Dendritic cell treated with granulocyte-macrophage colony-stimulating factor and Interleukin-4, amounts not matched to agents 40 ng/mL and 50 ng/mL, for 4 days (primary cell): ENCODE data around the gene PGPEP1.
"Not testable (repeated sequence)": the region's sequence is repeated elsewhere in the genome, so short reads cannot be mapped to it uniquely, and the experiment has no call there.

ENCODE experiments used
- H3K27ac Mint-ChIP-seq: one replicate; pipeline ENCODE4 v1.8.0; 2022; ENCODE audit warnings: mild to moderate bottlenecking, mixed read lengths
- H3K27me3 Mint-ChIP-seq: one replicate; pipeline ENCODE4 v1.8.0; 2022; ENCODE audit warnings: mild to moderate bottlenecking, mixed read lengths
- H3K36me3 Mint-ChIP-seq: one replicate; pipeline ENCODE4 v1.8.0; 2022; ENCODE audit warnings: low read depth, mixed read lengths
- H3K4me1 Mint-ChIP-seq: one replicate; pipeline ENCODE4 v1.8.0; 2022; ENCODE audit warnings: low read depth, mixed read lengths
- H3K4me3 Mint-ChIP-seq: one replicate; pipeline ENCODE4 v1.8.0; 2022; ENCODE audit warnings: mild to moderate bottlenecking, moderate library complexity, mixed read lengths
- H3K9me3 Mint-ChIP-seq: one replicate; pipeline ENCODE4 v1.8.0; 2022; ENCODE audit warnings: mixed read lengths
- intact Hi-C: fragments of 100-400 bp; cut with micrococcal nuclease; formaldehyde crosslinking; loops from one replicate; pipeline ENCODE4 v1.15.0; 2022

PGPEP1 gene

DNA sequence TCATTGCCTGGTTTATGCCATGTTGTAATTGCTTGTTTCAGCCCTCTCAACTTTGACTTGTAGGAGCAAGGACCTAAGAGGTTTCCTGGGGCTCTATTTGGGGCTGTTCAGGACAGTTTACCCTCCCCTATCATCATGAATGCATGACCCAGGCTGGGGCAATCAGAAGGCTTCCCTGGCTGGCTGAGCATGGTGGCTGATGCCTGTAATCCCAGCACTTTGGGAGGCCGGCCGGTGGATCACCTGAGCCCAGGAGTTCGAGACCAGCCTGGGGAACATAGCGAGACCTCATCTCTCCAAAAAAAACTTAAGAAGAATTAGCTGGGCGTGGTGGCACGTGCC lies 11.4 kb upstream of the PGPEP1 start:
- intact Hi-C loops, result loop anchor here (10.0 kb wide), 1 partner anchor 124 kb away; the partner anchor contains the start of gene RAB3A
- Mint-ChIP-seq H3K9me3 (no peaks in the 10 kb centered on the region), H3K36me3 (no peaks in the 10 kb centered on the region), H3K27me3 (no peaks in the 10 kb centered on the region), H3K27ac (peak overlapping the region; percentile 76), H3K4me3 (peak overlapping the region; percentile 66), H3K4me1 (peaks cover 17% of the 10 kb centered on the region)

DNA sequence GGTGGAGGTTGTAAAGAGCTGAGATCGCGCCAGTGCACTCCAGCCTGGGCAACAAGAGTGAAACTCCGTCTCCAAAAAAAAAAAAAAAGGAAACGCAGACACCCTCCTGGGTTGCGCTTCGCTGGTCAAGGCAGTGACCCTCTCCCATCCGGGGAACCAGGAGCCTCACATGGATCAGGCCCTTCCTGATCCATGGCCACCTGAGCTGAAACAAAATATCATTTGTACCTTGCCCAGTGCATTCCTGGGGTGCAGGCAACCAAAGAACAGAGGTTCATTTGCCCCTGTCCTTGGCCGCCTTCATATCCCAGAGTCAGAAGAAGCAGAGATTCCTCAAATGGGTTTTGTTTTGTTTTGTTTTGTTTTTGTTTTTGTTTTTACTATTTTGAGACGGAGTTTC lies 9.5 kb upstream of the PGPEP1 start:
- intact Hi-C loops, result no loop called here
- Mint-ChIP-seq H3K27ac (no peak overlapping the region), H3K27me3 (no peaks in the 10 kb centered on the region), H3K4me1 (peaks cover 14% of the 10 kb centered on the region), H3K9me3 (no peaks in the 10 kb centered on the region), H3K4me3 (no peak overlapping the region), H3K36me3 (no peaks in the 10 kb centered on the region)

DNA sequence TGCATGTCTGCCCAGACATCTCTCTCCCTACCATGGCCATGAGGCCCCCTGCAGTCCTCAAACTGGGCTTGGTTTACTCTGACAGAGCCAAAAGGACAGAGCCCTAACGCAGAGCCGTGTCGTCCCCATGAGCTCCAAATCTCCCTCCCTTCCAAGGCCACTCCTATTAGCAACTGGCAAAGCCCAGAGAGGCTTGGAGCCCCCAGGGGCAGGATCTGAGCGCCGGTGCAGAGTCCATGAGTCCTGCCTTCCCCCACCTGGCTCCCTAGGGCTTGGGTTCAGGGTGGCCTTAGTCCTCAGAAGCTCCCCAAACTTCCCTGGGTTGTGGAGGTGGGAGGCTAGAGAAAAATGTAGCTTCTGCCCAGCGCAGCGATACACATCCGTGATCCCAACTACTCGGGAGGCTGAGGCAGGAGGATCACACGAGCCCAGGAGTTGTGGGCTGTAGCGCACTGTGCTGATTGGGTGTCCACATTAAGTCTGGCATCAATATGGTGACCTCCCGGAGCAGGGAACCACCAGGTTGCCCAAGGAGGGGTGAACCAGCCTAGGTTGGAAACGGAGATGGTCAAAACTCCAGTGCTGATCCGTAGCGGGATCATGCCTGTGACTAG lies 7.4 kb upstream of the PGPEP1 start:
- Mint-ChIP-seq H3K27ac (no peak overlapping the region), H3K36me3 (no peaks in the 10 kb centered on the region), H3K9me3 (no peaks in the 10 kb centered on the region), H3K4me3 (no peak overlapping the region), H3K27me3 (no peaks in the 10 kb centered on the region), H3K4me1 (peaks cover 30% of the 10 kb centered on the region)
- intact Hi-C loops, result no loop called here

- no peaks in the 10 kb centered on the region for H3K36me3 Mint-ChIP-seq
- H3K4me3 Mint-ChIP-seq, result no peak overlapping the region
- no peaks in the 10 kb centered on the region for H3K27me3 Mint-ChIP-seq
- intact Hi-C loops, result no loop called here
- H3K27ac Mint-ChIP-seq, result no peak overlapping the region
- H3K9me3 Mint-ChIP-seq, result no peaks in the 10 kb centered on the region
- H3K4me1 Mint-ChIP-seq, result peaks cover 34% of the 10 kb centered on the region
These were observed 6.7 kb upstream of the PGPEP1 start for GRCh38 chr19:18333680-18334079.

GRCh38 chr19:18336121-18336520 lies 4.3 kb upstream of the PGPEP1 start:
- intact Hi-C loops, result no loop called here
- peaks cover 9% of the 10 kb centered on the region for H3K36me3 Mint-ChIP-seq
- peaks cover 35% of the 10 kb centered on the region for H3K4me1 Mint-ChIP-seq
- H3K27me3 Mint-ChIP-seq, result no peaks in the 10 kb centered on the region
- no peak overlapping the region for H3K4me3 Mint-ChIP-seq
- H3K9me3 Mint-ChIP-seq, result no peaks in the 10 kb centered on the region
- H3K27ac Mint-ChIP-seq, result peak overlapping the region; percentile 81

DNA sequence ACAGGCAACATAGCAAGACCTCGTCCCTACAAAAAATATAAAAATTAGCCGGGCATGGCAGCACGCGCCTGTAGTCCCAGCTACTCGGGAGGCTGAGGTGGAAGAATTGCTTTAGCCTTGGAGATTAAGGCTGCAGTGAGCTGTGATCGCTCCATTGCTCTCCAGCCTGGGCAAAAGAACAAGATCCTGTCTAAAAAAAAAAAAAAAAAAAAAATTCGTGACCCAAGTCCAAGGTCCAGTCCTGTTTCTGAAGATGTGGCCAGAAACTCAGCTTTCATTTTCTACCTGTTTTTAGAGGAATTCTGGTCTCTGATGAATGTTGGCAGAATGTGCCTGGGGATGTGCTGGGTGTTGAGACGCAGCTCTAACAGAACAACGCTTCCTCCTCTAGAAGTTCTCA lies 1.9 kb upstream of the PGPEP1 start:
- Mint-ChIP-seq H3K27ac (peak overlapping the region; percentile 25), H3K9me3 (no peaks in the 10 kb centered on the region), H3K4me1 (peaks cover 49% of the 10 kb centered on the region), H3K36me3 (peaks cover 31% of the 10 kb centered on the region), H3K27me3 (no peaks in the 10 kb centered on the region), H3K4me3 (no peak overlapping the region)
- intact Hi-C loops, result no loop called here

DNA sequence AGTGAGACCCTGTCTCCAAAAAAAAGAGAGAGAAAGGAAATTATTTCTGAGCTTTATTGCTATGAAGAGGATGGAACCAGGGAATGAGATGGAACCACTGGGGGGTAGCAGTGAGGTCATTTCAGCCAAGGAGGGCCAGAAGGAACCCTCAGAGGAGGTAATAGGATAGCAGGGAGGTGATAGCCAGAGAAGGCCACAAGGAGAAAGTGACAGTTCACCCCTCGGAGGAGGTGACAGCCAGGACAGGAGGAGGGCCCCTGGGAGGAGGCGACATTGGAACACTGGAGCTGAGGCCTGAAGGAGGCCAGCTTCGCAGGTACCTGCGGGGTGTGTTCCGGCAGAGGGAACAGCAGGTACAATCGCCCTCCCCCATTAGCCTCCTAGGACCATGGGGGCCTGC lies 675 bp upstream of the PGPEP1 start:
- no peak overlapping the region for H3K27ac Mint-ChIP-seq
- H3K4me3 Mint-ChIP-seq, result peak overlapping the region; percentile 85
- intact Hi-C loops, result no loop called here

DNA sequence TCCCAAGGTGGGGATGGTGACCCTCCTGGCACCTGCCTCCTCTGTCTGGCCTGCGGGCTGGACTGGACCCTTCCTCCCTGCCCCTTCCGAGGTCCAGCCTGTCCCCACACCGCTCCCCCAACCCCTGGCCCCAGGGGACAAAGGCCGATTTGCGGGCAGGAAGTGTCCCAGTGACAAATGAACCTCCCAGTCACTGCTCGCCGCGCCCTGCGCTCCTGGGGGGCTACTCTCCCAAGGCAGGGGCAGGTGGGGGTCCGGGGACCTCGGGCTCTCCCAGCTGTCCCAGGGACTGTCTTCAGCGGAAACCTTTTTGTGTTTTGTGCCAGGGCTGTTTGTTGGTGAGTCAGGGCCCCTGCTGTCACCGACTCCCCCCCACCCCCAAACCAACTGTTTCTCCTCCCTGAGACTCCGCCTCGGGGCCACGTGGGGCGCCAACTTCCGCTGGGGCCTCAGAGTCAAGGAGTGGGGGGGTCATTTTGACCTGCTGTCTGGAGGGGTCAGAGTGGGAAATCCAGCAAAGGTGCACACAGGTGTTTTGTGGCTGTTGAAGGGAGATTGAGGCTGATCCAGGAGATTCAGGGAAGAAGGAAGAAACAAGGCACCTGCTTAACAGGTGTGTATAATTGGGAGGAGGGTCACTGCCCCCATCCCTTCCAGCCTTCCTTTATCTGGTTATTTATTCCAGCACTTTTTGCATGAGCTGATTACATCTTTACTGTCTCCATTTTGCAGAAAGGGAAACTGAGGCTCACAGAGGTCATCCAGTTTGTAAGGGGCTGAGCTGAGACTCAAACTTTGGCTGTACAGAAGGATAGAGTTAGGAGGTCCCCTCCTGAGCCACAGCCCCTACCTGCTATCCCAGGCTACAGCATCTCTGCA lies 831 bp downstream of the PGPEP1 start:
- H3K4me1 Mint-ChIP-seq, result peaks cover 64% of the 10 kb centered on the region
- no peaks in the 10 kb centered on the region for H3K27me3 Mint-ChIP-seq
- H3K36me3 Mint-ChIP-seq, result peaks cover 55% of the 10 kb centered on the region
- H3K4me3 Mint-ChIP-seq, result peak overlapping the region; percentile 85
- no peaks in the 10 kb centered on the region for H3K9me3 Mint-ChIP-seq
- peak overlapping the region; percentile 84 for H3K27ac Mint-ChIP-seq
- intact Hi-C loops, result no loop called here

More for the DNA sequence above, 675 bp upstream of the PGPEP1 start:
- Mint-ChIP-seq H3K36me3 (peaks cover 43% of the 10 kb centered on the region), H3K9me3 (no peaks in the 10 kb centered on the region), H3K4me1 (peaks cover 55% of the 10 kb centered on the region), H3K27me3 (no peaks in the 10 kb centered on the region)

DNA sequence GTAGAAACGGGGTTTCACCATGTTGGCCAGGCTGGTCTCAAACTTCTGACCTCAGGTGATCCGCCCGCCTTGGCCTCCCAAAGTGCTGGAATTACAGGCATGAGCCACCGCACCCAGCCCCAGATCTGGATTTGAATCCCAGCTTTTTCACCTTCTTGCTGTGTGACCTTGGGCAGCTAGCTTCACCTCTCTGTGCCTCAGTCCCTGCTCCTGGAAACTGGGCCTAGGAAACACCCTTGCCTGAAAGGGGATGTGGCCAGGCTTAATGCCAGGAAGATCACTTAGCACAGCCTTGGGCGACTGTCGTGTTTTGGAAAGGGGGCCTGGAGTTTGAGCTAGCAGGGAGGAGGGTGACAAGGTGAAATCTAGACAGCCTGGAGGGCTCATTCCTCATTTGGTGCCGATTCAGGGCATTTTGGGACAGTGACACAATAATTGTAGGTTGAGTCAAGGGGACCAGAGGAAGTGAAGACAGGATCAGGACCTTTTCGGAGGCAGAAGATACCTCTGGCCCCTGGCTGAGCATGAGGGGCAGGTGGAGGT lies 1.8 kb downstream of the PGPEP1 start:
- H3K9me3 Mint-ChIP-seq, result no peaks in the 10 kb centered on the region
- H3K4me3 Mint-ChIP-seq, result peak overlapping the region; percentile 85
- intact Hi-C loops, result no loop called here
- H3K27me3 Mint-ChIP-seq, result no peaks in the 10 kb centered on the region
- H3K4me1 Mint-ChIP-seq, result peaks cover 66% of the 10 kb centered on the region
- peaks cover 64% of the 10 kb centered on the region for H3K36me3 Mint-ChIP-seq
- H3K27ac Mint-ChIP-seq, result no peak overlapping the region

- Mint-ChIP-seq H3K4me3 (no peak overlapping the region), H3K36me3 (peaks cover 78% of the 10 kb centered on the region), H3K9me3 (no peaks in the 10 kb centered on the region), H3K4me1 (peaks cover 49% of the 10 kb centered on the region), H3K27ac (no peak overlapping the region), H3K27me3 (no peaks in the 10 kb centered on the region)
- intact Hi-C loops, result no loop called here
These were observed 4.2 kb downstream of the PGPEP1 start for GRCh38 chr19:18344582-18344950.

DNA sequence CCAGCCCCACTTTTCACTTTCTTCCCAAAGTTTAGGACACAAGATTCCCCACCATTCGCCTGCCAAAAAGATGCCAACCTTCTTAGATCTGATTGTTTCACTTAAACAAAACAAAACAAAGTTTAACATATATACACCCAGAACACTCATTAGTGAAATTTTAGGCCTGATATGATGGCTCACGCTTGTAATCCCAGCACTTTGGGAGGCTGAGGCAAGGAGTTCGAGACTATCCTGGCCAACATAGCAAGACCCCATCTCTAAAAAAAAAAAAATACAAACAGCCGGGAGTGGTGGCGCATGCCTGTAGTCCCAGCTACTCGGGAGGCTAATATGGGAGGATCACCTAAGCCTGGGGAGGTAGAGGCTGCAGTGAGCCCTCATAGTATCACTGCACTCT lies 4.9 kb downstream of the PGPEP1 start:
- H3K4me1 Mint-ChIP-seq, result peaks cover 46% of the 10 kb centered on the region
- no peak overlapping the region for H3K27ac Mint-ChIP-seq
- intact Hi-C loops, result loop anchor here (5.0 kb wide), 1 partner anchor 42 kb away; the partner anchor contains the start of gene GDF15
- no peaks in the 10 kb centered on the region for H3K27me3 Mint-ChIP-seq
- H3K4me3 Mint-ChIP-seq, result no peak overlapping the region
- H3K36me3 Mint-ChIP-seq, result peaks cover 84% of the 10 kb centered on the region
- no peaks in the 10 kb centered on the region for H3K9me3 Mint-ChIP-seq

DNA sequence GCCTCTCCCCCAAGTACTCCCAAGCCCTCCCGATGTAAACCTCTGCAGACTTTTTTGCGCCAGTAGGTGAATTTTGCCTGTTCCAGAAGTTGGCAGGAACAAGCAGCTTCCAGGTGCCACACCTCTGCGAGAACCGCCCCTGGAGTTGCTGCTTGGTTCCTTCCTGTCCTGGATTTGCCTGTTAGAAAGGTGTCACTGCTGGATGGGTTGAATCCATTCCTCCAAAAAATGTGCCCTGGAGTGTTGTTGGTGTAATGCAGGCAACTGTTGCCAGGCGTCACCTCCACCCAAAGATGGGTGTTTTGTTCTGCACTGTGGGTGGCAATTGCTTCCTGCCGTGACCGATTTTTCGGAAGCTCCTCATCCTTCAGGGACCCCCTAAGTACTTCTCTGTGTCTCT lies 5.7 kb downstream of the PGPEP1 start:
- no peaks in the 10 kb centered on the region for H3K9me3 Mint-ChIP-seq
- intact Hi-C loops, result loop anchor here (5.0 kb wide), 1 partner anchor 41 kb away; the partner anchor contains the start of gene GDF15
- H3K27ac Mint-ChIP-seq, result no peak overlapping the region
- H3K36me3 Mint-ChIP-seq, result peaks cover 82% of the 10 kb centered on the region
- no peaks in the 10 kb centered on the region for H3K27me3 Mint-ChIP-seq
- peaks cover 43% of the 10 kb centered on the region for H3K4me1 Mint-ChIP-seq
- no peak overlapping the region for H3K4me3 Mint-ChIP-seq

- Mint-ChIP-seq H3K27ac (no peak overlapping the region), H3K9me3 (no peaks in the 10 kb centered on the region), H3K36me3 (peaks cover 76% of the 10 kb centered on the region), H3K4me1 (peaks cover 29% of the 10 kb centered on the region), H3K27me3 (no peaks in the 10 kb centered on the region), H3K4me3 (no peak overlapping the region)
- intact Hi-C loops, result loop anchor here (2.0 to 5.0 kb wide), 2 partner anchors 39 to 61 kb away; partner anchors contain the start of gene GDF15
These were observed 7.8 kb downstream of the PGPEP1 start for GRCh38 chr19:18348171-18348570.

DNA sequence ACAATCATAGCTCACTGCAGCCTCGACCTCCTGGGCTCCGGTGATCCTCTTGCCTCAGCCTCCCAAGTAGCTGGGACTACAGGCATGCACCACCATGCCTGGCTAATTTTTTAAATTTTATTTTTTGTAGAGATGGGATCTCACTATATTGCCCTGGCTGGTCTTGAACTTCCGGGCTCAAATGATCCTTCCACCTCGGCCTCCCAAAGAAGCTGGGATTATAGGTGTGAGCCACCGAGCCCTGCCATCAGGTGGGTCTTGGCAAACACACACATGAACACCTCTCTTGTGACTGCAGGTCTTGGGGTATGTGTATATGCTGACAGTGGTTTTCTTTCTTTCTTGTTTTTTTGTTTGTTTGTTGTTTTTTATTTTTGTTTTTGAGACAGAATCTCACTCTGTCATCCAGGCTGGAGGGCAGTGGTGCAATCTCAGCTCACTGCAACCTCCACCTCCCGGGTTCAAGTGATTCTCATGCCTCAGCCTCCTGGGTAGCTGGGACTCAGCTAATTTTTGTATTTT lies 8.5 kb downstream of the PGPEP1 start:
- peaks cover 76% of the 10 kb centered on the region for H3K36me3 Mint-ChIP-seq
- H3K4me3 Mint-ChIP-seq, H3K27ac Mint-ChIP-seq, H3K9me3 Mint-ChIP-seq, H3K27me3 Mint-ChIP-seq: not testable (repeated sequence)
- intact Hi-C loops, result loop anchor here (2.0 to 5.0 kb wide), 2 partner anchors 38 to 60 kb away; partner anchors contain the start of gene GDF15
- peaks cover 29% of the 10 kb centered on the region for H3K4me1 Mint-ChIP-seq
